Stimulated activated CD4-positive, alpha-beta T cell treated with anti-CD3 and anti-CD28 coated beads, Interleukin-4, amount 100 ng/mL, for 4 hours (primary cell): ENCODE results near the gene PPARG.
A peak's percentile ranks its signal among the peaks of the same experiment; 100 is the strongest.
"Not testable (repeated sequence)": the region's sequence is repeated elsewhere in the genome, so short reads cannot be mapped to it uniquely, and the experiment has no call there.

Experiments
- DNase-seq, 2 experiments: peaks; one replicate each; pipeline ENCODE4 v3.0.0-alpha.2; 2020

Gene PPARG

DNA sequence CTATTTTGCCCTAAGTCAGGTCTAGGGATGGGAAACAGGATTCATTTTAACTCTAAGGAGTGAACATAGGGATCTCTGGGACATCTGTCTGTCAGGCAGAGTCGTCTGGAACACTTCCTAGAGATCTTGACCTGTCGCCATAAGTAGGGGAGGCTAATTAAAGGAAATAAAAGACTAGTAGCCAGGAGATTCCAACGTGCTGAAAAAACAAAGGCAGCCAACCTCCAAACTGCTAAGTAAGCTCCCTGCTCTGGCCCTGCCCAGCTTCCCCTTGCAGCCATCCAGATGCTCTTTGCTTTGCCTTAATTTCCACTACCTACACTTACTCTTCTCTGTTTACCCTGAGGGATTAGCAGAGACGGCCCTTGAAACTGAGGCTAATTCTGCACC is 177.0 kb downstream of the PPARG start:
- no peak for DNase-seq

DNA sequence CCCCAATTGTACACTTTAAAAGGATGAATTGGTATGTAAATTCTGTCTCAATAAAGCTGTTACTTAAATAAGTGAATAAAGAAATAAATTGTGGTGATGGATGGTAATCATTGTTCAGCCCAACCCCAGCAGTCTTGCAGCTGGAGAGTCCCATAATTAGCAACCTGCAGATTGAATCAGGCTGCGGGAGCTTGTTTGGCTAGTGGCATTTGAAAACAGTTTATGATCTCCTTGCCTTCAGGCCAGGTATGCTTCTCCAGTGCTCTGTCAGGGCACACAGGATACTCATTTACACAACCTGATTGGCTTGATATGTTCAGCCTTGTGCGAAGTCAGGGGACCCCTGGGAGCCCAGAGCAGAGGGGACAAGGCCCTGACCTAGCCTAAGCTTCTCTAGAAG is 178.9 kb downstream of the PPARG start:
- no peak for DNase-seq

DNA sequence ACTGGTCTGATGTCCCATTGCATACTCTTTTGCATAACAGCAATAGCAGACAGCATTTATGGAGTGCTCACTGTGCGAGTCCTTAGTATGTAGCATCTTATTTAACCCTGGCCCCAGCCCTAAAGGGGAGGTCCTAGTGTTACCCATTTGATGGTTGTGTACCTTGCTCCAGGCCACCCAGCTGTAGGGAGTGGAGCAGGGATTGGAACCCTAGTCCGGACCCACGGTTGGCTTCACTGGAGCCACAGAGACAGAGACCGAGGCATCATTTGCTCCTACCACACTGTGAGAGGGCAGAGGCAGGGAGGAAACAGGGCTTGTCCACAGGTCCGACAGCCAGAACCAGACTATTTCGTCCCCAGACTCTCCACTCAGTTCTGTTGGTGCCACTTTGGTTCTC is 179.4 kb downstream of the PPARG start:
- DNase-seq = no peak

DNA sequence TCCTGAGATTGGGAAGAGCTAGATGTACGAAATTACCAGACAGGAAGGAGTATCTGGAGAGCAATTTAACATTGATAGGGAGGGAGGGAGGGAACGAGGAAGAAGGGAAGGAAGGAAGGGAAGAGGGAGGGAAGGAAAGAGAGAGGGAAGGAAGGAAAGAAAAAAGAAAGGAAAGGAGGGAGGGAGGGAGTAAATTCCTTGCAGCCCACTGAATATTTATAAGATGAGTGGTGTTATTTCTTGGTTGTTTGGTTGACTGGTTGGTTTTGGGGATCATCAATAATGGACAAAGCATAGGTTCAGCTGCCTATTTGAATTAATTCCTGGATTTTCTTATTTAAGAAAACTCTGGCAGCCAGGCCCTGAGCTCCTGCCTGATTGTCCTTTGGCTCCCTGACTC is 179.9 kb downstream of the PPARG start:
- DNase-seq = no peak

DNA sequence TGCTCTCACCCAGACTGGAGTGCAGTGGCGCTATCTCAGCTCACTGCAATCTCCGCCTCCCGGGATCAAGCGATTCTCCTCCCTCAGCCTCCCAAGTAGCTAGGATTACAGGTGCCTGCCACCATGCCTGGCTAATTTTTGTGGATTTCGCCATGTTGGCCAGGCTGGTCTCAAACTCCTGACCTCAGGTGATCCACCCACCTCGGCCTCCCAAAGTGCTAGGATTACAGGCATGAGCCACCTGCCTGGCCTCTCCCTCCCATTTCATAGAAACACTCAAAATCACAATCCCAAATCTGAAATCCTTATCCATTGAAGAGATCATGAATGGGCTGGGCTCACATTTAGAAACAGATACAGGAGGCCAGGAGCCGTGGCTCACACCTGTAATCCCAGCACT is 180.4 kb downstream of the PPARG start:
- not testable (repeated sequence) for DNase-seq

DNA sequence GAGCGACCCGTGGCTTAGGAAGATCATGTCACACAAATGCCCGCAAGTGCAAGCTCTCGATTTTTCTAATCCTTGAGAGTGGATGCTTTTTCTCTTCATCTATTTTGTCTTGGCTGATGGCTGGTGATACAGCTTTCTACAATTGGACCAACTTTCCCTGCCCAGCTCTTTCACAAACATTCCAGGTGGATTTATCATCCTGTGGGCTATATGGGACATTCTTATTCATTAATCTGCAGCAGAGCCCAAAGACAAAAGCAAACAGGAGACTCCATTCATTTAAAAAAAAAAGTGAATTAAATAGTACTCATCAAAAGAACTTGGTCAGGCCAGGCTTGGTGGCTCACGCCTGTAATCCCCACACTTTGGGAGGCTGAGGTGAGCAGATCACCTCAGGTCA is 181.2 kb downstream of the PPARG start:
- no peak for DNase-seq

DNA sequence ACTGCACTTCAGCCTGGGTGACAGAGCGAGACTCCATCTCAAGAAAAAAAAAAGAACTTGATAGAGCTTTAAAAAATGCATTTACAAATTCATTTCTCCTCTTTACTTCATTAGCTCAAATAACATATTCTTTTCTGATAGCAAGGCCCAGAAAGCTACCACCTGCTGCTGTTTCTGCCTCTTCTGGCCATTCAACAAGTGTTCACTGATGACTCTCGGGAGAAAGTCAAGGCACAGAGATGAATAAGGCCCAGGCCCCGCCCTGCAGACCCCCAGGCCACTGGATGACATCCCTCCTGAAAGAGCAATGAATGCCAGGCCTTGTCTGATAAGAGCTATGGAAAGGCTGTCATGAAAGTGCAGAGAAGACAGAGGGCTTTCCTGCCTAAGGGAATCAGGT is 181.8 kb downstream of the PPARG start:
- DNase-seq = no peak

DNA sequence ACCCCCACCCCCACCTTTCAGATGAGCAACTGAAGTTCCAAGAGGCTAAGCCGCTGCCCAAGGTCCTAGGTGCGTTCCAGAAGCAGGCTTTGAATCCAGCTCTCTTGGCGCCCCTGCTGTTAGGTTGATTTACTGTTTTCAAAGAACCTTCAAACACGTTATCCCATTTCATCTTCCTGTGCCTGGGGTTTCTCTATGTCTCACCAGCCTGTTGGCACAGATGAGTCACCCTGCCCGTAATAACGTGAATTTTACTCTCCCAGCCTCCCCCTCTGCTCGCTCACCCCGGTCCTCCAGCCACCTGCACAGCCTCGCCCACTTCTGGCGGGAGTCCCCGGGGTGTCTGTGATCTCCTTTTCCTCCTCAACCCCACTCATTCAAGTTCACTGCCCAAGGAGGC is 182.4 kb downstream of the PPARG start:
- peak; percentile 53 to 67 for DNase-seq

DNA sequence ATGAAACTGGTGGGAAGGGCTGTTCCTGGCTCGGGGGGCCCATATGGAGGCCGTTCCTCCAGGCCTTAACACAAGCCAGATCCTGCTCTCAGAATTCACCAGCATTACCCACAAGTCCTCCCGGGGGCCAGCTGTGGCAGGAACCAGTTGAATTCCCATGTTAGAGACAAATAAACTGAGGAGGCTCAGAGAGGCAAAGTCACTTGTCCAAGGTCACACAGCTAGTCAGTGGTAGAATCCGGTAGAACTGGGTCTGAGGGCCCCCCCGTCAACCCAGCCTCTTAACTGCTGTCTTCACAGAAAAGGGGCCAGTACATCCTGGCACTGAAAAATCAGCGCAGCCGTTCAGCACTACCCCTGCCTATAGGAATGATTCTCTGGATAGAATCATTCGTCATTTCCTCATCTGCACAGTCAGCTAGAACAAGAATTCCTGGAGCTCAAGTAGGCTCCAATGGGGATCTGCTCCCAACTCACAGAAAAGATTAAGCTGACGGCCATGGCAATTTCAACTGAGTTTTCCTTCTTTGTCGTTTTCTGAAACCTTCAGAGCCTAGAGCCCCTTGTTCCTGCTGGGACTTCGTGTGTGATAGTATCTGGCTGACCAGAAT is 183.2 kb downstream of the PPARG start:
- DNase-seq = no peak

DNA sequence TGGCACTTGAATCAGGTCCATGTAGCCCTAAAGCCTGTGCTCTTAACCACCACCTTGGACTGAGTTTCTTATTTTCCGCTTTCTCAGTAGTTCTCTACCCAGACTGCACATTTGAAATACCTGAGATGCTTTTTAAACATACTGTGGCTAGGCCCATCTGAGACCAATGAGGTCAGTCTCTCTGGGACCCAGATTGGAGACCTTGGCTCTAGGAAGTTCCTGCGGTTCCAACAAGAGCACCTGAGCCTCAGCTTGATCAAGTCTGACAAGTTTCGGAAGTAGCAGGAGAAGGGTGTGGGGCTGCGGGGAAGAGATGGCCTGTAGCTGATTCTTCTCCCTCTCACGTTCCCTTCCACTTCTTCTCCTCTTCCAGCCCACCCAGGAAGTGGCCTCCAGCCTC is 183.9 kb downstream of the PPARG start:
- no peak for DNase-seq

DNA sequence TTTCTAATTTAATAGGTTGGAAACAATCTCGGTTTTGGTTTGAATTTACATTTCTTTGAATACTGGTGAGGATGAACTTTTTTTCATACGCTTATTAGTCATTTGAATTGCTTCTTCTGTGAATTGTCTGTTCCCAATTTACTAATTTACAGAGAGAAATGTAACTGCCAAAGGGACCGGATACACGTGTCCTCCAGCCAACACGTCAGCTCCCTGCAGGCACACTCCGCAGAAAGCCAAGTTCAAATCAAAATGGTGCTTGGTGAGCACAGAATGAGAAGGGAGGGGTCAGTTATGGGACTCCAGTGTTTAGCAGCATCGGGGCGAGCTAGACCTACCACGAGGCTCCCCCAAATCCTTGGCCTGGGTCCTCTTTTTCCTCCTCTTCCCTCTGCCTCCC is 184.6 kb downstream of the PPARG start:
- DNase-seq = no peak

DNA sequence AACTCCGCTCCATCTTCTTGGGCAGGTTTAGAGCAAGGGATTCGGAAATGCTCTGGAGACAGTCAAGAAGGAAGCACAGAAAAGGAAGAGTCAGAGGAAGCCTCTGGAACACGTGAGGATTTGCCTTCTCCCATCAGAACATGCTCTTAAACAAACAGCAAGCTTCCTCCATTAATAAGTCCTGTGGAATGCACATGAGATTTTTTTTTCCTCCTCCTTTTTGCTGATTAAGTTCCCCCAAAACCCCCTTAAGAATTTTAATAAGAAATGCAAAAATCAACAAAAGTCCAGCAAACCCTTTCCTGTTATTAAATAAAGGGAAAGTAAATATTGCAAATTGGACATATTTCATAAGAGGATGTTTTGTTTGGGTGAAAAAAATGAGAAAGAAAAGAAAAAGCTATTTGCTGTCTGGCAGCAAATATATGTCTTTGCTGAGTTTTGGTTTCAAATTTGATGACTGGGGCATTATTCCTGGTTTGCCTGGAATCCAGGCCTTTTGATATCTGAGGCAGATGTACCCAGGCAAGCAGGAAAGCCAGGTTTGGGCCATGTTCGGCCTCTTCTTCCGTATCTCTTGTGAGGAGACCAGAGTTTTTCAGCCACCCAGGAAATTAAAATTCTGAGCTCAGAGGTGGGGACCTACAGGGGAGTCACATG is 187.5 kb downstream of the PPARG start:
- DNase-seq = no peak

DNA sequence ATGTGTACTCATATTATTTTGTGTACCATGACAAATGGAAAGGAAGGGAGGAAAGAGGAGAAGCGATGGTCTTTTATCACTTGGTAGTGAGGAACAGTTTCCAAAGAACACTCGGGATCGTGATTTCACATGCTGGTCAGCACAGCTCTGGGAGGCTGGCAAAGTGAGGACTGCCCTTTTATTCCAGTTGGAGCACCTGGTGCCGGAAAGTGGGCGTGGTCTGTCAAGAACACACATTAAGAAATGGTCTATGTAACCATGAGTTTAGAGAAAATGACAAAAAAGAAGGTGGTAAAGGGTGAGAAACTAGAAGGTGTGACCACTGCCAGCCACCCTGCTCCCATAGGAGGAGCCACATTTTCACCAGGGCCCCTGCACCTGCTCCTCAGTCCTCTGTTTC is 188.4 kb downstream of the PPARG start:
- DNase-seq = no peak

DNA sequence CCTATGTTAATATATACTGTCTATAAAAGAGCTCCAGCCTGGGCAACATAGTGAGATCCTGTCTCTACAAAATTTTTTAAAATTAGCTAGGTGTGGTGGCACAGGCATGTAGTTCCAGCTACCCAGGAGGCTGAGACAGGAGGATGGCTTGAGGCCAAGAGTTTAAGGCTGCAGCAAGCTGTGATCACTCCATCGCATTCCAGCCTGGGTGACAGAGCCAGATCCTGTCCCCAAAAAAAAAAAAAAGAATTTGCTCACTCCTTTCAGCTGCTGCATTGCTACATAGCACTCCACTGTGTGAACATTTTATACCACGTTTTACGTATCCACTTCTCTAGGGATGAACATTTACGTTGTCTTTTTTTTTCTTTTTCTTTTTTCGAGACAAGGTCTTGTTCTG is 189.5 kb downstream of the PPARG start:
- no peak for DNase-seq

DNA sequence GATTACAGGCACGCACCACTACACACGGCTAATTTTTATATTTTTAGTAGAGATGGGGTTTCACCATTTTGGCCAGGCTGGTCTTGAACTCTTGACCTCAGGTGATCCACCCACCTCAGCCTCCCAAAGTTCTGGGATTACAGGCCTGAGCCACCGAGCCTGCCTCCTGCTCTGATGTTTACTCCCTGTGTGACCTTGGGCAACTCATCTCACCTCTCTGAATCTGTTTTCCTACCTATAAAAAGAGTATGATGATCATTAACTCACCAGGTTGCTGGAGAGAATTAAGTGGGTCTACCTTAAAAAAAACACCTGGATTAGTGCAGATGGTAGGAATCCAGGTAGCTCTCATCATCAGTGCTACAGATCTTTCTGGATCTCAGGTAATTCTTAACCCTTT is 190.3 kb downstream of the PPARG start:
- not testable (repeated sequence) for DNase-seq

DNA sequence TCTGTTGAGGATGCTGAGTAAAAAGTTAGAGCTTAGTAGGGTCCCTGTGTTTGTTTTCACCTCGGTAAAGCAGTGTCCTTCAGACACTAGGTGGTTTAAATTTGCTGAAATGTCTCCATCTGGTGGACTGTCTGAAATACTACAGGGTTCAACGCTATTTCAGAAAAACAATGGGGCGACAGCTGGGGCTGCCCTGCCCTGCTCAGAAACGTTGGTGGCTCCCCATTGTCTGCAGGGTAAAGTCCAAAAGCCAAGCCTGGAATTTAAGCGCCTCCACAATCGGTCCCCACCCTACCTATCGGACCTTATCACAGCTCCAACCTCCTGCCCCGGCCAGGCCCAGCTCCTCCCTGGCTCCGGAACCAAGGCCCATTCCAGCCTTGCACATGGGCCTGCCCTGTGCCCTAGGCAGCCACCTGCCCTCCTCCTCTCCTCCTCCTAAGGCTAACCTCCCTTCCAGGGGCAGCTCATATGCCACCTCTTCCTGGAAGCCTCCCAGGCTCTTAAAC is 191.1 kb downstream of the PPARG start:
- no peak for DNase-seq

DNA sequence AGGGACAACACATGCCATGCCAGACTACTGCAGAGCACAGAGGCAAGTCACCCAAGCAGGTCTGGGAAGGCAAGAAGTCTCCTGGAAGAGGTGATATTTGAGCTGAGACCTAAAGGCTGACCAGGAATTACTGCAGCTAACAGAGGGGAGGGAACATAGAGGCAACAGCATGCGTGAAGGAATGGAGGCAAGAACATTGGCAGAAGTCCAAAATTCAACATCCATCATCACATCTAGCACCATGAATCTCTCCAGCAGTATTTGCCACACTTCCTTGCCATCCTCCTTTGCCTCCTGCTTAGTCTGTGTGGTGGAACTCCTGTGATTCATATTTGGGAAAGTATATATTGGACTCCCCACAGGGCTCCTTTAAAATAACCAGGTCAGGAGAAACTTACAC is 194.5 kb downstream of the PPARG start:
- DNase-seq = no peak

DNA sequence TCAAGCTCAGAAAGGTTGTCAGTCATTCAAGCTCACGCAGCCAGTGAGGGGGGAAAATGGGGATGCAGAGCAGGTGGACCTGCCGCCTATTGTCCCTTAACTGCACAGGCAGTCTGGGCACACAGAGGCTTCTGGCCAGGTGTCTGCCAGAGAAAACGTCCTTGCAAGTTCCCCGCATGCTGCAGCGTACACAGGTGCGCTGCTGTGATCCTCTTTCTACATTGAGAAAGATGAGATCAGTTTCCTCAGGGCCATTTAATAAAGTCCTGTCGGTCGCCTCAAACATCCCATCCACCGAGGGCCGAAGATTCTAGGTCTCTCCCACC is 195.0 kb downstream of the PPARG start:
- no peak for DNase-seq
